Measurements from ENCODE around the gene FLT3LG. TPM values are rescaled to one million over a fixed set of nuclear protein-coding genes. Genes with fewer than 3 reads are reported as not detected.

Gene FLT3LG
- total and polyA plus RNA-seq, 2 experiments from 2014 or later, result 0.86 to 2.0 TPM

- Histone ChIP-seq H3K36me3 (peaks cover 38% of the 10 kb centered on the region), H3K4me1 (ENCODE audit: low read depth) (peaks cover 12% of the 10 kb centered on the region), H3K27me3 (no peaks in the 10 kb centered on the region), H3K9me3 (ENCODE audit: low read depth) (no peaks in the 10 kb centered on the region), H3K4me3 (peak overlapping the region; percentile 83), H3K27ac (peak overlapping the region; percentile 85)
- DNase-seq (ENCODE audit: low read depth in 1 of 2, low spot score in 1 of 2), result no peak
- TF ChIP-seq CTCF (IDR thresholded peaks at IDR 0.05; ENCODE audit: low read depth, low read length), result no peak
Measured at GRCh38 chr19:49489601-49490167, 15.7 kb downstream of the FLT3LG start.

- DNase-seq (ENCODE audit: low read depth in 1 of 2, low spot score in 1 of 2), result no peak
- no peaks in the 10 kb centered on the region for H3K9me3 ChIP-seq (ENCODE audit: low read depth)
- peaks cover 12% of the 10 kb centered on the region for H3K4me1 ChIP-seq (ENCODE audit: low read depth)
- no peak overlapping the region for H3K4me3 ChIP-seq
- no peaks in the 10 kb centered on the region for H3K27me3 ChIP-seq
- H3K27ac ChIP-seq, result peak overlapping the region; percentile 85
- peaks cover 38% of the 10 kb centered on the region for H3K36me3 ChIP-seq
- no peak for TF ChIP-seq CTCF (IDR thresholded peaks at IDR 0.05; ENCODE audit: low read depth, low read length)
Measured at GRCh38 chr19:49490287-49491029, 16.4 kb downstream of the FLT3LG start.

- Histone ChIP-seq H3K4me1 (ENCODE audit: low read depth) (peaks cover 12% of the 10 kb centered on the region), H3K9me3 (ENCODE audit: low read depth) (no peaks in the 10 kb centered on the region), H3K27ac (peak overlapping the region; percentile 61), H3K36me3 (peaks cover 38% of the 10 kb centered on the region), H3K4me3 (no peak overlapping the region), H3K27me3 (no peaks in the 10 kb centered on the region)
- no peak for TF ChIP-seq CTCF (IDR thresholded peaks at IDR 0.05; ENCODE audit: low read depth, low read length)
- DNase-seq (ENCODE audit: low read depth in 1 of 2, low spot score in 1 of 2), result no peak
Measured at GRCh38 chr19:49491030-49491803, 17.2 kb downstream of the FLT3LG start.

- Histone ChIP-seq H3K36me3 (peaks cover 38% of the 10 kb centered on the region), H3K9me3 (ENCODE audit: low read depth) (no peaks in the 10 kb centered on the region), H3K4me1 (ENCODE audit: low read depth) (peaks cover 12% of the 10 kb centered on the region), H3K27me3 (no peaks in the 10 kb centered on the region), H3K4me3 (no peak overlapping the region), H3K27ac (peak overlapping the region; percentile 61)
- TF ChIP-seq CTCF (IDR thresholded peaks at IDR 0.05; ENCODE audit: low read depth, low read length), result no peak
- DNase-seq (ENCODE audit: low read depth in 1 of 2, low spot score in 1 of 2), result no peak
Measured at GRCh38 chr19:49491804-49492572, 18.0 kb downstream of the FLT3LG start.

Data from cardiac muscle cell (in vitro differentiated cells and primary cell).